Breast epithelium (tissue), 3 donors: Measurements from ENCODE around the gene TRIM31.

ENCODE experiments used
- POLR2A ChIP-seq: fragments of 450-650 bp; IDR thresholded peaks from one replicate; pipeline ENCODE4 v1.6.1; 2016; ENCODE audit warnings: antibody characterized with exemption, mild to moderate bottlenecking, moderate library complexity
- POLR2AphosphoS5 ChIP-seq, 3 donors: sonication (generic); formaldehyde crosslinking; IDR thresholded peaks; one replicate each; pipeline ENCODE4 v1.6.1; 2017; ENCODE audit warnings: antibody characterized with exemption in 3 of 3

DNA sequence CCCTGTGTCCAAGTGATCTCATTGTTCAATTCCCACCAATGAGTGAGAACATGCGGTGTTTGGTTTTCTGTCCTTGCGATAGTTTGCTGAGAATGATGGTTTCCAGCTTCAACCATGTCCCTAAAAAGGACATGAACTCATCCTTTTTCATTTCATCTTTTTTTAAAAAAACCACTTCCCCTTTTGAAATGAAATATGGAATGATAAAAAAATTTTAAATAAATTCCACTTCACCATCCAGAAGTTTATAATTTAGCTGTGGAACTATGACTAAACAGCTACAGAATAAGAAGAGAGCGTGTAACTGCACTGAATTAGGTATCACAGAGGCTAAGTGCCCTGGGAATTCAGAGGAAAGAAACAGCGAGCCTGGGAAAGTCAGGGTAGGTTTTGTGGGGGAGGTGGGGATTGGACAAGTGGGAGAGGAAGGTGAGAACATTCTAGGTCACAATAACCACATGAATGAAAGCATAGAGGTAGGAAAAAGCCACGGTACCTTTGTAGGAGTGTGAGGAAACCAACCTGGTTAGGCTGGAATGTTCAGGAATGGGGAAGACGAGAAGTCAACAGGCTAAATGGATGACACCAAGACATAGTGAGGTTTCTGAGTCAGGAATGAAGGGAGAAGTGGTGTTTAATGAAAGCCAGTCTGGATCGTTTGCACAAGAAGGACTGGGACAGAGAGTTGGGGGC, 37.1 kb upstream of the TRIM31 start:
- TF ChIP-seq POLR2A, result no peak
- TF ChIP-seq POLR2AphosphoS5 (IDR thresholded peaks at IDR 0.05), result no peak
